ENCODE results near the gene TMBIM6. TPM values are rescaled to one million over a fixed set of nuclear protein-coding genes. Genes with fewer than 3 reads are reported as not detected.

Gene TMBIM6
- total RNA-seq, 4 donors from 2014 or later = 228 to 395 (median 322) TPM

GRCh38 chr12:49795654-49796105 lies 54.3 kb downstream of the TMBIM6 start:
- DNase-seq (ENCODE audit: extremely low spot score) = no peak
- no peak for TF ChIP-seq POLR2A (IDR thresholded peaks at IDR 0.05; ENCODE audit: low read depth)
- TF ChIP-seq, protein P1, sequence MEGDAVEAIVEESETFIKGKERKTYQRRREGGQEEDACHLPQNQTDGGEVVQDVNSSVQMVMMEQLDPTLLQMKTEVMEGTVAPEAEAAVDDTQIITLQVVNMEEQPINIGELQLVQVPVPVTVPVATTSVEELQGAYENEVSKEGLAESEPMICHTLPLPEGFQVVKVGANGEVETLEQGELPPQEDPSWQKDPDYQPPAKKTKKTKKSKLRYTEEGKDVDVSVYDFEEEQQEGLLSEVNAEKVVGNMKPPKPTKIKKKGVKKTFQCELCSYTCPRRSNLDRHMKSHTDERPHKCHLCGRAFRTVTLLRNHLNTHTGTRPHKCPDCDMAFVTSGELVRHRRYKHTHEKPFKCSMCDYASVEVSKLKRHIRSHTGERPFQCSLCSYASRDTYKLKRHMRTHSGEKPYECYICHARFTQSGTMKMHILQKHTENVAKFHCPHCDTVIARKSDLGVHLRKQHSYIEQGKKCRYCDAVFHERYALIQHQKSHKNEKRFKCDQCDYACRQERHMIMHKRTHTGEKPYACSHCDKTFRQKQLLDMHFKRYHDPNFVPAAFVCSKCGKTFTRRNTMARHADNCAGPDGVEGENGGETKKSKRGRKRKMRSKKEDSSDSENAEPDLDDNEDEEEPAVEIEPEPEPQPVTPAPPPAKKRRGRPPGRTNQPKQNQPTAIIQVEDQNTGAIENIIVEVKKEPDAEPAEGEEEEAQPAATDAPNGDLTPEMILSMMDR (IDR thresholded peaks at IDR 0.05) = no peak
- TF ChIP-seq EP300 (IDR thresholded peaks at IDR 0.05) = no peak
- no peak for TF ChIP-seq POLR2AphosphoS5 (IDR thresholded peaks at IDR 0.05)
- Histone ChIP-seq H3K36me3 (peaks cover 14 to 100% (median 93%) of the 10 kb centered on the region in 4 donors), H3K4me3 (no peak overlapping the region), H3K27me3 (no peaks in the 10 kb centered on the region), H3K27ac (replicated peaks in 1 of 4) (no peak overlapping the region), H3K4me1 (no peaks in the 10 kb centered on the region), H3K9me3 (no peaks in the 10 kb centered on the region)
- 95% methylated on average over 9 of the region's 12 CpGs for WGBS
- intact Hi-C loops (cut with DNase I) = no loop called here

GRCh38 chr12:49796155-49796554 lies 54.8 kb downstream of the TMBIM6 start:
- H3K9me3 ChIP-seq = no peaks in the 10 kb centered on the region
- 96% methylated on average over 3 of the region's 12 CpGs for WGBS
- TF ChIP-seq EP300 (IDR thresholded peaks at IDR 0.05) (no peak), POLR2A (IDR thresholded peaks at IDR 0.05; ENCODE audit: low read depth) (no peak), POLR2AphosphoS5 (IDR thresholded peaks at IDR 0.05) (no peak)
- peaks cover 14 to 100% (median 93%) of the 10 kb centered on the region in 4 donors for H3K36me3 ChIP-seq
- H3K4me3 ChIP-seq = no peak overlapping the region
- H3K27me3 ChIP-seq = no peaks in the 10 kb centered on the region
- H3K4me1 ChIP-seq = peaks cover 0 to under 1% (median 0%) of the 10 kb centered on the region in 4 donors
- H3K27ac ChIP-seq (replicated peaks in 1 of 4) = no peak overlapping the region
- intact Hi-C loops (cut with DNase I) = no loop called here
- no peak for DNase-seq (ENCODE audit: extremely low spot score)

GRCh38 chr12:49796606-49797448 lies 55.5 kb downstream of the TMBIM6 start:
- no peaks in the 10 kb centered on the region for H3K27me3 ChIP-seq
- H3K27ac ChIP-seq (replicated peaks in 1 of 4) = no peak overlapping the region
- H3K4me1 ChIP-seq = peaks cover 0 to 6% (median 2%) of the 10 kb centered on the region in 4 donors
- no peak for DNase-seq (ENCODE audit: extremely low spot score)
- TF ChIP-seq POLR2A (IDR thresholded peaks at IDR 0.05; ENCODE audit: low read depth) (no peak), POLR2AphosphoS5 (IDR thresholded peaks at IDR 0.05) (no peak), EP300 (IDR thresholded peaks at IDR 0.05) (no peak)
- TF ChIP-seq, protein P1 (IDR thresholded peaks at IDR 0.05) = no peak
- intact Hi-C loops (cut with DNase I) = no loop called here
- no peak overlapping the region for H3K4me3 ChIP-seq
- H3K36me3 ChIP-seq = peaks cover 13 to 99% (median 93%) of the 10 kb centered on the region in 4 donors
- WGBS = 88% methylated on average over 8 of the region's 17 CpGs
- no peaks in the 10 kb centered on the region for H3K9me3 ChIP-seq

DNA sequence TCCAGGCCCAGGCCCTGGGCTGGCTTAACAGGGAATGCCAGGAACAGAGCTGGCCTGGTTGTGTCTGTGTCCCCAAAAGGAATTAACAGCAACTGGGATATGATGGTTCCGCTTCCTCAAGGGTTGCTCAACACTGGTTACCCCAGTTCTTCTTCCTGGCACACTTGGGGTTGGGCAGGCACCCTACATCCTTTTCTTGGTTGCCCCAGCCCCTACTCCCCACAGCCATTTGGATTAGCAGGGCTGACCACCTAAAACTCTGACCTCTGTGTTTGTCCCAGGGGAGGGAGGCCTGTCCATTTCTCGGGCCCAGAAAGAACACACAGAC lies 56.1 kb downstream of the TMBIM6 start:
- Histone ChIP-seq H3K27ac (replicated peaks in 1 of 4) (no peak overlapping the region), H3K9me3 (no peaks in the 10 kb centered on the region), H3K4me1 (peaks cover 0 to 6% (median 2%) of the 10 kb centered on the region in 4 donors), H3K27me3 (no peaks in the 10 kb centered on the region), H3K4me3 (no peak overlapping the region), H3K36me3 (peaks cover 11 to 99% (median 93%) of the 10 kb centered on the region in 4 donors)
- 86% methylated on average over 1 of the region's 2 CpGs for WGBS
- no peak for DNase-seq (ENCODE audit: extremely low spot score)
- TF ChIP-seq POLR2A (IDR thresholded peaks at IDR 0.05; ENCODE audit: low read depth) (no peak), POLR2AphosphoS5 (IDR thresholded peaks at IDR 0.05) (no peak), EP300 (IDR thresholded peaks at IDR 0.05) (no peak)
- TF ChIP-seq, protein P1 (IDR thresholded peaks at IDR 0.05) = no peak
- intact Hi-C loops (cut with DNase I) = no loop called here

DNA sequence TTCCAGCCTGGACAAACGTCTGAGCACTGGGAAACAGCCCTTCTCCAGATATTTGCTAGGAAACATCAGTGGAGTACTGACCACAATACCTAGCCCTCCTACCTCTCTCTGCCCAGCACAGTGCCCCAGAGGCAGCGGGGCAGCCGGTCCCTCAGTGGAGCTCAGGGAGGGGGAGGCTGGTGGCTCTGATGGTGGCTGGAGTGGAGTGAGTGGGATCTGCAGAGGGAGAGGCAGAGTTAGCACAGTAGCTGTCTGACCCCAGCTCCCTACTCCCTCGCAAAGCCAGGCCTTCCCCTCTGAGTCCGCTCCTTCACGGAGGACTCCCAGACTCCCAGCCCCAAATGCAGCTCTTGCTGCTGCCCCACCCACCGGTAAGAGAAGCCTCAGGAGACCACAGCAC lies 56.9 kb downstream of the TMBIM6 start:
- no peak overlapping the region for H3K4me3 ChIP-seq
- 86% methylated on average over 7 of the region's 7 CpGs for WGBS
- intact Hi-C loops (cut with DNase I) = no loop called here

More for the DNA sequence above, 56.9 kb downstream of the TMBIM6 start:
- Histone ChIP-seq H3K36me3 (peaks cover 15 to 99% (median 93%) of the 10 kb centered on the region in 4 donors), H3K27ac (replicated peaks in 1 of 4) (no peak overlapping the region), H3K9me3 (no peaks in the 10 kb centered on the region), H3K4me1 (peaks cover 0 to 6% (median 2%) of the 10 kb centered on the region in 4 donors), H3K27me3 (no peaks in the 10 kb centered on the region)
- no peak for DNase-seq (ENCODE audit: extremely low spot score)
- TF ChIP-seq POLR2AphosphoS5 (IDR thresholded peaks at IDR 0.05) (no peak), POLR2A (IDR thresholded peaks at IDR 0.05; ENCODE audit: low read depth) (no peak), EP300 (IDR thresholded peaks at IDR 0.05) (no peak)
- TF ChIP-seq, protein P1 (IDR thresholded peaks at IDR 0.05) = no peak

Measured in esophagus muscularis mucosa (tissue), 4 donors.